ENCODE data around the gene KAZN. TPM values are rescaled to one million over a fixed set of nuclear protein-coding genes. Genes with fewer than 3 reads are reported as not detected.

Gene KAZN
- total RNA-seq, 1 experiment from 2014 or later = 0.38 TPM

GRCh38 chr1:15055736-15056415, 457.4 kb downstream of the KAZN start:
- no peak for DNase-seq (ENCODE audit: low spot score)

- DNase-seq (ENCODE audit: low spot score) = no peak
Observed at GRCh38 chr1:15056515-15057285, 458.2 kb downstream of the KAZN start.

GRCh38 chr1:15057834-15058233, 459.3 kb downstream of the KAZN start:
- DNase-seq (ENCODE audit: low spot score) = no peak

GRCh38 chr1:15058261-15058660, 459.8 kb downstream of the KAZN start:
- DNase-seq (ENCODE audit: low spot score) = no peak

GRCh38 chr1:15060104-15060503, 461.6 kb downstream of the KAZN start:
- no peak for DNase-seq (ENCODE audit: low spot score)

GRCh38 chr1:15062479-15063099, 464.1 kb downstream of the KAZN start:
- peak; percentile 85 for DNase-seq (ENCODE audit: low spot score)

- DNase-seq (ENCODE audit: low spot score) = no peak
Observed at GRCh38 chr1:15063346-15063745, 464.9 kb downstream of the KAZN start.

GRCh38 chr1:15063783-15064182, 465.3 kb downstream of the KAZN start:
- DNase-seq (ENCODE audit: low spot score) = no peak

GRCh38 chr1:15064217-15064929, 465.9 kb downstream of the KAZN start:
- peak; percentile 23 for DNase-seq (ENCODE audit: low spot score)

GRCh38 chr1:15065291-15065690, 466.8 kb downstream of the KAZN start:
- DNase-seq (ENCODE audit: low spot score) = no peak

- no peak for DNase-seq (ENCODE audit: low spot score)
Observed at GRCh38 chr1:15065736-15066135, 467.3 kb downstream of the KAZN start.

- DNase-seq (ENCODE audit: low spot score) = no peak
Observed at GRCh38 chr1:15066191-15066590, 467.7 kb downstream of the KAZN start.

GRCh38 chr1:15067148-15067547, 468.7 kb downstream of the KAZN start:
- DNase-seq (ENCODE audit: low spot score) = no peak

- DNase-seq (ENCODE audit: low spot score) = no peak
Observed at GRCh38 chr1:15068152-15068551, 469.7 kb downstream of the KAZN start.

GRCh38 chr1:15068997-15069396, 470.5 kb downstream of the KAZN start:
- DNase-seq (ENCODE audit: low spot score) = no peak

- no peak for DNase-seq (ENCODE audit: low spot score)
Observed at GRCh38 chr1:15070145-15070748, 471.8 kb downstream of the KAZN start.

GRCh38 chr1:15071936-15072335, 473.5 kb downstream of the KAZN start:
- no peak for DNase-seq (ENCODE audit: low spot score)

GRCh38 chr1:15073799-15074308, 475.4 kb downstream of the KAZN start:
- no peak for DNase-seq (ENCODE audit: low spot score)

GRCh38 chr1:15075175-15075574, 476.7 kb downstream of the KAZN start:
- DNase-seq (ENCODE audit: low spot score) = no peak

GRCh38 chr1:15075817-15076216, 477.3 kb downstream of the KAZN start:
- DNase-seq (ENCODE audit: low spot score) = no peak

- no peak for DNase-seq (ENCODE audit: low spot score)
Observed at GRCh38 chr1:15076807-15077206, 478.3 kb downstream of the KAZN start.
